PC-3 (cell line): ENCODE data around the gene CYGB. TPM values are rescaled to one million over a fixed set of nuclear protein-coding genes. Genes with fewer than 3 reads are reported as not detected.

ENCODE experiments used
- ATAC-seq: fragments of 200-7000 bp; cut with Tn5 transposase; 2 replicates; pipeline ENCODE4 v1.9.1; 2020; ENCODE audit warnings: mild to moderate bottlenecking, moderate library complexity
- BruUV-seq: library from RNA; stranded (reverse); fragments of 400-500 nt; replicated peaks from 2 replicates; lab custom pipeline; 2021; lab: Mats Ljungman, UMichigan
- CTCF ChIA-PET: fragments of 300-600 bp; sonication (Branson Sonifier 250); formaldehyde crosslinking; loops from one replicate; lab custom pipeline; 2022; ENCODE audit warnings: antibody characterized with exemption; lab: Charles Lee
- POLR2A ChIA-PET: fragments of 300-600 bp; sonication (Branson Sonifier 250); formaldehyde crosslinking; loops from one replicate; lab custom pipeline; 2022; ENCODE audit warnings: antibody characterized with exemption; ENCODE audit not compliant: unreplicated experiment; lab: Charles Lee
- DNase-seq: peaks from one replicate; pipeline ENCODE4 v3.0.0-alpha.2; 2015
- H2AFZ ChIP-seq: fragments of 300-600 bp; sonication (generic); 2 replicates; pipeline ENCODE4 v1.6.0; 2016; ENCODE audit warnings: antibody characterized with exemption, low read length
- H3F3A ChIP-seq: fragments of 300-600 bp; sonication (generic); one replicate; pipeline ENCODE4 v1.6.0; 2017; ENCODE audit warnings: antibody characterized with exemption, low read length, control low read depth, mild to moderate bottlenecking; ENCODE audit not compliant: unreplicated experiment
- H3K27ac ChIP-seq: fragments of 300-600 bp; sonication (generic); 2 replicates; pipeline ENCODE4 v1.5.1; 2016; ENCODE audit warnings: mild to moderate bottlenecking, low read length
- H3K27me3 ChIP-seq: fragments of 300-600 bp; sonication (generic); 2 replicates; pipeline ENCODE4 v1.6.1; 2016; ENCODE audit warnings: low read length, mixed read lengths
- H3K36me3 ChIP-seq: fragments of 300-600 bp; sonication (generic); 2 replicates; pipeline ENCODE4 v1.6.1; 2016; ENCODE audit warnings: low read depth, mixed run types, low read length, mixed read lengths
- H3K4me1 ChIP-seq: fragments of 300-600 bp; sonication (generic); 2 replicates; pipeline ENCODE4 v1.5.1; 2016; ENCODE audit warnings: low read length; ENCODE audit not compliant: insufficient read depth
- H3K4me2 ChIP-seq: fragments of 300-600 bp; sonication (generic); 2 replicates; pipeline ENCODE4 v1.6.0; 2016; ENCODE audit warnings: low read length
- H3K4me3 ChIP-seq: fragments of 300-600 bp; sonication (generic); 2 replicates; pipeline ENCODE4 v1.5.1; 2016; ENCODE audit warnings: mild to moderate bottlenecking, low read length, mixed read lengths
- H3K79me2 ChIP-seq: fragments of 300-600 bp; sonication (generic); 2 replicates; pipeline ENCODE4 v1.6.1; 2017; ENCODE audit warnings: low read length, mixed read lengths
- H3K9ac ChIP-seq: fragments of 300-600 bp; sonication (generic); 2 replicates; pipeline ENCODE4 v1.6.0; 2016; ENCODE audit warnings: mild to moderate bottlenecking, low read length
- H3K9me2 ChIP-seq: fragments of 300-600 bp; sonication (generic); replicated peaks from 2 replicates; pipeline ENCODE4 v1.6.1; 2016; ENCODE audit warnings: mixed run types, low read length, mixed read lengths
- H3K9me3 ChIP-seq: fragments of 300-600 bp; sonication (generic); 2 replicates; pipeline ENCODE4 v1.6.1; 2016; ENCODE audit warnings: low read length, mixed read lengths
- H4K20me1 ChIP-seq: fragments of 300-600 bp; sonication (generic); 2 replicates; pipeline ENCODE4 v1.6.1; 2016; ENCODE audit warnings: low read length, mixed read lengths
- EZH2 ChIP-seq: fragments of 300-600 bp; sonication (generic); IDR thresholded peaks from one replicate; pipeline ENCODE4 v1.6.1; 2017; ENCODE audit warnings: antibody characterized with exemption, mild to moderate bottlenecking, low read length; ENCODE audit not compliant: unreplicated experiment
- EZH2phosphoT487 ChIP-seq: fragments of 300-600 bp; sonication (generic); IDR thresholded peaks from 2 replicates; pipeline ENCODE4 v1.6.1; 2018; ENCODE audit warnings: mild to moderate bottlenecking, antibody characterized with exemption, low read length, borderline replicate concordance
- intact Hi-C: fragments of 100-400 bp; cut with micrococcal nuclease; formaldehyde crosslinking; loops from 2 replicates; pipeline ENCODE4 v1.9.0; 2023
- total RNA-seq: library from RNA; depleted of rRNA; stranded (reverse); fragments of >200 nt; gene quantifications from 2 replicates; pipeline ENCODE4 v1.2.3, GENCODE V29; 2014
- TF ChIP-seq, protein P1 (sequence below): fragments of 300-600 bp; sonication (generic); conservative IDR thresholded peaks from 2 replicates; pipeline ENCODE4 v1.5.1; 2017; ENCODE audit warnings: antibody characterized with exemption, low read depth, mild to moderate bottlenecking, low read length

Gene CYGB
- total RNA-seq, 1 experiment from 2014 or later = 0.62 TPM

DNA sequence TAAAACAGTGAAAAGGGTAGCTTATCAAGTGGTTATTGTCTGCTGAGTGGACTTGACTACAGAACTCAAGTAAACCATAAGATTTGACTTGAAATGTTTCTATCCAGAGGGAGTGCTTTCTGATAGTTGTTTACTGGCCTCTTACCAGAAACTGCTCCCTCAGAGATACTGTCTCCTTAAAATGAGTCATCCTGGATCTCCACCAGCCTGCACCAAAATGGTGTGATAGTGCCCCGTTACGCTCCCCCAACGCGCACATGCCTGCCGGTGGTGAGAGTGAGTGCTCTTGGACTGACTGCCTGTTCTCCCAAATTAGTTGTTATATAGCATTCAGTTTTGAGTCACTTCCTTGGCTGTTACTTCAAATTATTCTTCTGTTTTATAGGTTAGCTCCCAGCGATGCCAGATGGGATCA is 25.2 kb upstream of the CYGB start:
- Histone ChIP-seq H4K20me1 (peaks cover 76% of the 10 kb centered on the region), H2AFZ (no peak overlapping the region), H3K79me2 (peaks cover 68% of the 10 kb centered on the region), H3F3A (peaks cover 45% of the 10 kb centered on the region), H3K4me1 (peaks cover 60% of the 10 kb centered on the region), H3K9ac (peak overlapping the region; percentile 99; the same call in 1 of the 2 replicates), H3K4me2 (peak overlapping the region; percentile 25), H3K9me3 (no peaks in the 10 kb centered on the region), H3K9me2 (no peaks in the 10 kb centered on the region), H3K4me3 (peak overlapping the region; percentile 15; the same call in 1 of the 2 replicates), H3K27me3 (no peaks in the 10 kb centered on the region), H3K36me3 (peaks cover 67% of the 10 kb centered on the region), H3K27ac (peak overlapping the region; percentile 82)
- ChIA-PET CTCF (interaction anchor here (0.7 to 1.5 kb wide), 3 partner anchors 23 to 31 kb away, joined by 5 to 13 read pairs (median 6); partner anchors contain the start of gene ST6GALNAC2), POLR2A (interaction anchor here (0.6 kb wide), 2 partner anchors 11 to 32 kb away, joined by 11 to 12 read pairs; no protein-coding TSS in a partner anchor)
- DNase-seq = peak; percentile 81
- intact Hi-C loops = loop anchor here (10.0 kb wide), 1 partner anchor 152 kb away; the partner anchor contains the start of gene MXRA7
- ATAC-seq = peak; percentile 65
- TF ChIP-seq, protein P1, sequence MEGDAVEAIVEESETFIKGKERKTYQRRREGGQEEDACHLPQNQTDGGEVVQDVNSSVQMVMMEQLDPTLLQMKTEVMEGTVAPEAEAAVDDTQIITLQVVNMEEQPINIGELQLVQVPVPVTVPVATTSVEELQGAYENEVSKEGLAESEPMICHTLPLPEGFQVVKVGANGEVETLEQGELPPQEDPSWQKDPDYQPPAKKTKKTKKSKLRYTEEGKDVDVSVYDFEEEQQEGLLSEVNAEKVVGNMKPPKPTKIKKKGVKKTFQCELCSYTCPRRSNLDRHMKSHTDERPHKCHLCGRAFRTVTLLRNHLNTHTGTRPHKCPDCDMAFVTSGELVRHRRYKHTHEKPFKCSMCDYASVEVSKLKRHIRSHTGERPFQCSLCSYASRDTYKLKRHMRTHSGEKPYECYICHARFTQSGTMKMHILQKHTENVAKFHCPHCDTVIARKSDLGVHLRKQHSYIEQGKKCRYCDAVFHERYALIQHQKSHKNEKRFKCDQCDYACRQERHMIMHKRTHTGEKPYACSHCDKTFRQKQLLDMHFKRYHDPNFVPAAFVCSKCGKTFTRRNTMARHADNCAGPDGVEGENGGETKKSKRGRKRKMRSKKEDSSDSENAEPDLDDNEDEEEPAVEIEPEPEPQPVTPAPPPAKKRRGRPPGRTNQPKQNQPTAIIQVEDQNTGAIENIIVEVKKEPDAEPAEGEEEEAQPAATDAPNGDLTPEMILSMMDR = no peak
- no peak for TF ChIP-seq EZH2
- no peak for TF ChIP-seq EZH2phosphoT487
- BruUV-seq = no TSS peak

DNA sequence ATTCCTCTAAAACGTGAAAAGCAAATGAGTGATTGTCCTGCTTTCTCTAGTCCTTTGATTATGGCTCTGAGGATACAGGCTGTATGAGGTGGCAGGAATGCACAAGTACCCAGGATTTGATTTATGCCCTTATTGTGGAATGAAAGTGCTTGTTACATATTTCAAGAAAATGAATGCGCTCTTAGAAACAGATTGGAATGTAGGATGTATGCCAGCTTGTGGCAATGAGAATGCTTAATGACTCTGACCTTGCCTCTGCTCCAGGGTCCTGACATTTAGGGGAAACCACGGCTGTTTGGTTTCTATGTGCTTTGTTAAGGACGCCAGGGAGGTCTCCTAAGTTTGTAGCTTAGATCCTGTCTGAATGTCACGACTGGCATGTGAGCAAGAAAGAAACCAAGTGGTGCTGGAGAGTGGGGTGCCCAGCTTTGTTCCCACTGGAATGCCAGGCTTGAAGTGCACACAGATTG is 24.3 kb upstream of the CYGB start:
- intact Hi-C loops = loop anchor here (10.0 kb wide), 1 partner anchor 153 kb away; the partner anchor contains the start of gene MXRA7
- peaks cover 60% of the 10 kb centered on the region for H3K4me1 ChIP-seq
- no peak for ATAC-seq
- peaks cover 37% of the 10 kb centered on the region for H3F3A ChIP-seq
- H4K20me1 ChIP-seq = peaks cover 70% of the 10 kb centered on the region
- ChIA-PET POLR2A (interaction anchor here (0.6 kb wide), 1 partner anchor 668 kb away, joined by 3 read pairs; no protein-coding TSS in a partner anchor), CTCF (interaction anchor here (0.5 to 1.5 kb wide), 3 partner anchors 15 to 198 kb away, joined by 3 to 13 read pairs (median 11); no protein-coding TSS in a partner anchor)
- no peaks in the 10 kb centered on the region for H3K9me3 ChIP-seq
- H3K27ac ChIP-seq = peak overlapping the region; percentile 82
- no peaks in the 10 kb centered on the region for H3K27me3 ChIP-seq
- TF ChIP-seq EZH2 = no peak
- TF ChIP-seq, protein P1 = no peak
- no peak for TF ChIP-seq EZH2phosphoT487
- peak; percentile 58 for DNase-seq
- no TSS peak for BruUV-seq
- peaks cover 63% of the 10 kb centered on the region for H3K36me3 ChIP-seq
- peak overlapping the region; percentile 99 for H3K9ac ChIP-seq
- peak overlapping the region; percentile 98 for H3K4me2 ChIP-seq
- H2AFZ ChIP-seq = no peak overlapping the region
- H3K4me3 ChIP-seq = peak overlapping the region; percentile 91
- no peaks in the 10 kb centered on the region for H3K9me2 ChIP-seq
- peaks cover 76% of the 10 kb centered on the region for H3K79me2 ChIP-seq

DNA sequence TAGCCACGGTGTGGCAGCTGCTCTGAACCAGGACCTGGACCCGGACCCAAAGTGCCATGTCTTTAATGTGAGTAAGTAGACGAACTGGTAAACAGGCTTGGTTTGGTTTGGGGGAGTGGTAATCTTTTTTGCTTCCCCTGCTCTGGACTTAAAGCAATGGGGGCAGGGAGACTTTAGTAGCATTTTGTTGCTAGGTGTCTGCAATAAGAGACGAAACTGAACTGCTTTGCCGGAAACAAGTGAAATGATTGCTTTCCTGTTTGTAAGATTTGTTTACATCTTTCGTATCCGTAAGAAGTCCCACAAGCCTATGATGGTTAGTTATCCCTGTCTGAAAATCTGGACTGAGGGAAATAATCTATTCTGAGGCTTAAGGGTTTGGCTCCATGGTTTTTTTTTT is 23.8 kb upstream of the CYGB start:
- peak overlapping the region; percentile 98 for H3K4me2 ChIP-seq
- H3K9ac ChIP-seq = peak overlapping the region; percentile 99
- no TSS peak for BruUV-seq
- no peak for ATAC-seq
- intact Hi-C loops = loop anchor here (10.0 kb wide), 1 partner anchor 153 kb away; the partner anchor contains the start of gene MXRA7
- POLR2A ChIA-PET = interaction anchor here (0.6 kb wide), 1 partner anchor 668 kb away, joined by 3 read pairs; no protein-coding TSS in a partner anchor
- TF ChIP-seq, protein P1 = no peak
- no peak for TF ChIP-seq EZH2
- TF ChIP-seq EZH2phosphoT487 = no peak
- H3K4me1 ChIP-seq = peaks cover 65% of the 10 kb centered on the region
- H3K9me3 ChIP-seq = no peaks in the 10 kb centered on the region
- peak overlapping the region; percentile 82 for H3K27ac ChIP-seq
- H3K4me3 ChIP-seq = peak overlapping the region; percentile 91
- H4K20me1 ChIP-seq = peaks cover 65% of the 10 kb centered on the region
- peaks cover 59% of the 10 kb centered on the region for H3K36me3 ChIP-seq
- no peak overlapping the region for H2AFZ ChIP-seq
- H3F3A ChIP-seq = peaks cover 33% of the 10 kb centered on the region
- peak; percentile 13 for DNase-seq
- CTCF ChIA-PET = interaction anchor here (1.1 to 1.5 kb wide), 2 partner anchors 14 to 32 kb away, joined by 3 to 13 read pairs; no protein-coding TSS in a partner anchor
- H3K27me3 ChIP-seq = no peaks in the 10 kb centered on the region
- H3K9me2 ChIP-seq = no peaks in the 10 kb centered on the region
- H3K79me2 ChIP-seq = peaks cover 79% of the 10 kb centered on the region
